ENCODE results near the gene GOLT1A.
A peak's percentile ranks its signal among the peaks of the same experiment; 100 is the strongest.

DNA sequence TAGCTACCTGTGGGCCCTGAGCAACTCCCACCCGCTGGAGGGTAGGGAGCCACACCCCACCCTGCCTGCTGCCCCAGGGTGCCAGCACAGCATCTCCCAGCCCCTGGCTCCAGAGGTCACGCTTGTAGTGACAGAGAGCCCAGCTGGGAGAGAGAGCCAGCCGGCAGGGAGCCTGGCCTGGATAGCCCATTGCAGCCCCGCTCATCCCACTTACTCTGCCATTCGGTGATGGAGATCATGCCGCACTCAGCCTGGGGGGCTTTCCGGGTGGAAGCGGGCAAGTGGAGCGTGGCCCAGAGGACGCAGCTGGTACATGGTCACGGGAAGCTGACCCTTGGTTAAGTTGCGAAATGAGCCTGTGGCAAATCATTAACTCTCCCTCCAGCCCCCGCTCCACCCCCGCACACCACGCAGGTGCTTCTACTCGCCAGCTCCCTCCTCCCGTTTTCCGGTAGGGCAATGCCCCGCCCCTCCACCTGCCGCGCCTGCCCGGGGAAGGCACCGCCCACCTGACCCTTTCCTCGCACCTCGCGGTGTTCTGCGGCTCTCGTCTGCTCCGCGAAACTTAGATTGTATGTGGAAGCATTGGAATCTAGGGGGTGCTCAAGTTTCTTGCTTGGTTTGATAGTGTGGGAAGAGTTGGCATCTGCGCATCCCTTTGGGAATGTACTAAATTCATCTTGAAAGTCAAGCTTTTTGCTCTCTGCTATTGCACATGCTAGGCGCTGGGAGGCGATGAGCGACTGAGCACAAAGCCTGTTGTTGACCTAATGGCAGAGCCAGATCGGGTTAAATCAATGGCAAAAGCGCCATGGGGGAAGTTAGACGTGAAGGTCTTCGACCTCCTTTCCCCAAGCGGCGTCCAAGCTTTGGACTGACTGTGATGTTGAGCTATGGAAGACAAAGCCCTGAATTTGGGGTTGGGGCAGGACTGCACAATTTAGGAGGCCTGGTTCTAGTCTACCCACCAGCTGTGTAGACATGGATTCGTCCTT lies at the start of gene GOLT1A:
- TF ChIP-seq CTCF (conservative IDR thresholded peaks at IDR 0.05 in 1 of 2, IDR thresholded peaks at IDR 0.05 in 1 of 2; ENCODE audit: low read depth in 1 of 2, low read length in 2 of 2) (peak; percentile 91 to 96), EZH2 (IDR thresholded peaks at IDR 0.05; ENCODE audit: low read length, missing control alignments) (no peak)
